GM21576 (cell line): Measurements from ENCODE around the gene FLOT2.
"Not testable (repeated sequence)": the region's sequence is repeated elsewhere in the genome, so short reads cannot be mapped to it uniquely, and the experiment has no call there.

Experiments
- ATAC-seq: cut with Tn5 transposase; IDR thresholded peaks from one replicate; pipeline ENCODE4 v1.9.1; 2021; ENCODE audit warnings: mild to moderate bottlenecking, moderate library complexity; ENCODE audit not compliant: unreplicated experiment

Gene FLOT2

GRCh38 chr17:28897769-28898526 lies 415 bp upstream of the FLOT2 start:
- ATAC-seq = no peak

- ATAC-seq = no peak
These were observed 1.0 kb downstream of the FLOT2 start for GRCh38 chr17:28896491-28896883.

GRCh38 chr17:28895794-28896447 lies 1.6 kb downstream of the FLOT2 start:
- ATAC-seq = no peak

- not testable (repeated sequence) for ATAC-seq
These were observed 4.0 kb downstream of the FLOT2 start for GRCh38 chr17:28893248-28894183.

GRCh38 chr17:28892024-28892423 lies 5.5 kb downstream of the FLOT2 start:
- no peak for ATAC-seq

GRCh38 chr17:28891201-28891600 lies 6.3 kb downstream of the FLOT2 start:
- no peak for ATAC-seq

GRCh38 chr17:28889996-28890395 lies 7.5 kb downstream of the FLOT2 start:
- no peak for ATAC-seq

GRCh38 chr17:28888832-28889231 lies 8.7 kb downstream of the FLOT2 start:
- ATAC-seq = no peak

- ATAC-seq = no peak
These were observed 9.6 kb downstream of the FLOT2 start for GRCh38 chr17:28887871-28888471.

- no peak for ATAC-seq
These were observed 11.6 kb downstream of the FLOT2 start for GRCh38 chr17:28885951-28886350.

GRCh38 chr17:28885363-28885762 lies 12.2 kb downstream of the FLOT2 start:
- ATAC-seq = no peak

- ATAC-seq = no peak
These were observed 13.4 kb downstream of the FLOT2 start for GRCh38 chr17:28883967-28884702.

GRCh38 chr17:28882154-28882895 lies 15.2 kb downstream of the FLOT2 start:
- no peak for ATAC-seq

- no peak for ATAC-seq
These were observed 15.9 kb downstream of the FLOT2 start for GRCh38 chr17:28881533-28882056.

- ATAC-seq = no peak
These were observed 17.0 kb downstream of the FLOT2 start for GRCh38 chr17:28880572-28880945.

- ATAC-seq = no peak
These were observed 17.5 kb downstream of the FLOT2 start for GRCh38 chr17:28879886-28880571.

- ATAC-seq = no peak
These were observed 18.6 kb downstream of the FLOT2 start for GRCh38 chr17:28878981-28879380.

GRCh38 chr17:28878158-28878910 lies 19.2 kb downstream of the FLOT2 start:
- ATAC-seq = no peak
